Neuronal stem cell (in vitro differentiated cells): ENCODE data around the gene PTPN6.

Experiments used
- DNase-seq: peaks from one replicate; pipeline ENCODE4 v3.0.0-alpha.2; 2013; ENCODE audit warnings: low spot score
- H2AFZ ChIP-seq: one replicate; pipeline ENCODE4 v1.6.1; 2013; ENCODE audit warnings: mild to moderate bottlenecking, low read length, inconsistent platforms
- H2AK5ac ChIP-seq: 2 replicates; pipeline ENCODE4 v1.6.1; 2013; ENCODE audit warnings: low read depth, mild to moderate bottlenecking, inconsistent platforms, low read length, moderate library complexity, mixed read lengths
- H2BK120ac ChIP-seq: 2 replicates; pipeline ENCODE4 v1.6.1; 2013; ENCODE audit warnings: low read depth, mild to moderate bottlenecking, inconsistent platforms, low read length, moderate library complexity, mixed read lengths
- H2BK12ac ChIP-seq: one replicate; pipeline ENCODE4 v1.6.1; 2013; ENCODE audit warnings: low read length, inconsistent platforms
- H2BK15ac ChIP-seq: 2 replicates; pipeline ENCODE4 v1.6.1; 2013; ENCODE audit warnings: mild to moderate bottlenecking, low read length, inconsistent platforms, mixed read lengths
- H2BK5ac ChIP-seq: one replicate; pipeline ENCODE4 v1.6.1; 2013; ENCODE audit warnings: inconsistent platforms, mild to moderate bottlenecking, low read length, moderate library complexity
- H3K14ac ChIP-seq: one replicate; pipeline ENCODE4 v1.6.1; 2013; ENCODE audit warnings: low read length, inconsistent platforms
- H3K18ac ChIP-seq: 2 replicates; pipeline ENCODE4 v1.6.1; 2013; ENCODE audit warnings: low read length, inconsistent platforms
- H3K23ac ChIP-seq: 2 replicates; pipeline ENCODE4 v1.6.1; 2013; ENCODE audit warnings: low read depth, mild to moderate bottlenecking, mixed read lengths, low read length, inconsistent platforms; ENCODE audit not compliant: poor library complexity
- H3K27ac ChIP-seq: replicated peaks from 3 replicates; pipeline ENCODE4 v1.5.1; 2013; ENCODE audit warnings: low read length, inconsistent platforms
- H3K27me3 ChIP-seq, 3 experiments: 2 replicates each; pipeline ENCODE4 v1.6.1; 2013; ENCODE audit warnings: low read length in 3 of 3, mild to moderate bottlenecking in 2 of 3, inconsistent platforms in 1 of 3, low read depth in 1 of 3, mixed read lengths in 1 of 3, moderate library complexity in 1 of 3; ENCODE audit not compliant: control insufficient read depth in 3 of 3, insufficient read depth in 3 of 3
- H3K36me3 ChIP-seq, 2 donors: replicated peaks in 1 of 2; 2 replicates each; pipeline ENCODE4 v1.6.1; 2013; ENCODE audit warnings: low read length in 2 of 2; ENCODE audit not compliant: control insufficient read depth in 2 of 2, insufficient read depth in 2 of 2
- H3K4ac ChIP-seq: 2 replicates; pipeline ENCODE4 v1.6.1; 2013; ENCODE audit warnings: inconsistent platforms, mild to moderate bottlenecking, low read length, moderate library complexity
- H3K4me1 ChIP-seq, 2 donors: 1 replicate in 1 of 2; 2 replicates in 1 of 2; pipeline ENCODE4 v1.6.1; 2013; ENCODE audit warnings: low read length in 2 of 2, low read depth in 1 of 2; ENCODE audit not compliant: control insufficient read depth in 2 of 2, insufficient read depth in 1 of 2
- H3K4me2 ChIP-seq: one replicate; pipeline ENCODE4 v1.6.1; 2013; ENCODE audit warnings: mild to moderate bottlenecking, low read length, inconsistent platforms; ENCODE audit not compliant: insufficient read depth, poor library complexity, severe bottlenecking
- H3K4me3 ChIP-seq, 2 donors: 2 replicates each; pipeline ENCODE4 v1.5.1; 2013; ENCODE audit warnings: low read length in 2 of 2, mild to moderate bottlenecking in 2 of 2, inconsistent platforms in 1 of 2, moderate library complexity in 1 of 2
- H3K79me1 ChIP-seq: one replicate; pipeline ENCODE4 v1.6.1; 2013; ENCODE audit warnings: low read depth, mild to moderate bottlenecking, inconsistent platforms, low read length, moderate library complexity
- H3K9ac ChIP-seq: one replicate; pipeline ENCODE4 v1.6.1; 2013; ENCODE audit warnings: mild to moderate bottlenecking, low read depth, low read length, inconsistent platforms; ENCODE audit not compliant: poor library complexity
- H3K9me3 ChIP-seq, 2 donors: replicated peaks in 1 of 2; 2 replicates each; pipeline versions ENCODE3 to v1.6.1; 2013; ENCODE audit warnings: low read length in 2 of 2, mild to moderate bottlenecking in 2 of 2, inconsistent platforms in 1 of 2, low read depth in 1 of 2, mixed read lengths in 1 of 2, moderate library complexity in 1 of 2; ENCODE audit not compliant: control insufficient read depth in 2 of 2, insufficient read depth in 1 of 2
- H4K8ac ChIP-seq: one replicate; pipeline ENCODE4 v1.6.1; 2013; ENCODE audit warnings: low read depth, mild to moderate bottlenecking, inconsistent platforms, low read length, moderate library complexity
- H4K91ac ChIP-seq: one replicate; pipeline ENCODE4 v1.6.1; 2013; ENCODE audit warnings: low read length, low read depth, mild to moderate bottlenecking, inconsistent platforms; ENCODE audit not compliant: poor library complexity
- WGBS, 2 donors: extraction: QIAGEN DNeasy Blood & Tissue Kit; methylation state at CpG; one replicate each; pipeline ENCODE4 v1.1.7; 2013; ENCODE audit warnings: missing lambda C conversion rate in 2 of 2, mixed read lengths in 1 of 2; ENCODE audit not compliant: insufficient read length in 2 of 2, insufficient replicate concordance in 1 of 2; ENCODE audit errors: extremely low coverage in 2 of 2; 5-methylcytosine and 5-hydroxymethylcytosine counted together

The PTPN6 gene

GRCh38 chr12:6955108-6956020 is 4.2 kb downstream of the PTPN6 start:
- DNase-seq = no peak
- Histone ChIP-seq H2BK15ac (peak overlapping the region; percentile 75), H3K9me3 (no peaks in the 10 kb centered on the region), H3K18ac (no peak overlapping the region), H3K4ac (no peak overlapping the region), H3K9ac (peak overlapping the region; percentile 60), H3K4me2 (no peak overlapping the region), H2AFZ (no peak overlapping the region), H4K8ac (no peak overlapping the region), H4K91ac (no peak overlapping the region), H2BK12ac (peak overlapping the region; percentile 30), H3K36me3 (no peaks in the 10 kb centered on the region), H2AK5ac (peak overlapping the region; percentile 91), H2BK5ac (peak overlapping the region; percentile 44), H3K27ac (no peak overlapping the region), H3K79me1 (no peaks in the 10 kb centered on the region), H3K4me1 (peaks cover 2 to 25% of the 10 kb centered on the region in 2 donors), H3K27me3 (no peaks in the 10 kb centered on the region), H2BK120ac (peak overlapping the region; percentile 41), H3K14ac (no peak overlapping the region), H3K4me3 (no peak overlapping the region), H3K23ac (peak overlapping the region; percentile 34)
- WGBS, 2 donors = no CpG with 5 or more reads among the region's 22 CpGs

GRCh38 chr12:6956021-6956727 is 5.0 kb downstream of the PTPN6 start:
- Histone ChIP-seq H3K36me3 (no peaks in the 10 kb centered on the region), H3K79me1 (no peaks in the 10 kb centered on the region), H4K91ac (no peak overlapping the region), H4K8ac (peak overlapping the region; percentile 82), H2BK5ac (no peak overlapping the region), H3K14ac (no peak overlapping the region), H2BK15ac (peak overlapping the region; percentile 75), H3K9me3 (no peaks in the 10 kb centered on the region), H3K4me1 (peaks cover 4 to 27% of the 10 kb centered on the region in 2 donors), H2BK120ac (peak overlapping the region; percentile 41), H3K9ac (no peak overlapping the region), H3K23ac (peak overlapping the region; percentile 1), H3K4me3 (no peak overlapping the region), H3K4me2 (no peak overlapping the region), H2AFZ (no peak overlapping the region), H3K27me3 (no peaks in the 10 kb centered on the region), H2AK5ac (peak overlapping the region; percentile 88), H3K18ac (no peak overlapping the region), H3K27ac (no peak overlapping the region), H2BK12ac (peak overlapping the region; percentile 41), H3K4ac (no peak overlapping the region)
- no peak for DNase-seq
- no CpG with 5 or more reads among the region's 28 CpGs for WGBS, 2 donors

- Histone ChIP-seq H2AFZ (no peak overlapping the region), H2AK5ac (peak overlapping the region; percentile 81), H2BK12ac (no peak overlapping the region), H3K27me3 (no peaks in the 10 kb centered on the region), H3K14ac (peak overlapping the region; percentile 79), H3K4ac (no peak overlapping the region), H3K18ac (peak overlapping the region; percentile 65), H4K8ac (no peak overlapping the region), H3K4me2 (no peak overlapping the region), H3K4me3 (no peak overlapping the region), H3K79me1 (no peaks in the 10 kb centered on the region), H2BK5ac (no peak overlapping the region), H4K91ac (no peak overlapping the region), H3K4me1 (peaks cover 13 to 31% of the 10 kb centered on the region in 2 donors), H3K9ac (peak overlapping the region; percentile 12), H3K36me3 (no peaks in the 10 kb centered on the region), H3K23ac (peak overlapping the region; percentile 40), H2BK15ac (no peak overlapping the region), H3K9me3 (no peaks in the 10 kb centered on the region), H2BK120ac (no peak overlapping the region), H3K27ac (no peak overlapping the region)
- DNase-seq = no peak
- no CpG with 5 or more reads among the region's 20 CpGs for WGBS, 2 donors
Measured at GRCh38 chr12:6957151-6957701, 6.1 kb downstream of the PTPN6 start.
